Measurements from ENCODE around the gene FBXW9.
"Not testable (repeated sequence)": the region's sequence is repeated elsewhere in the genome, so short reads cannot be mapped to it uniquely, and the experiment has no call there.

FBXW9 gene

DNA sequence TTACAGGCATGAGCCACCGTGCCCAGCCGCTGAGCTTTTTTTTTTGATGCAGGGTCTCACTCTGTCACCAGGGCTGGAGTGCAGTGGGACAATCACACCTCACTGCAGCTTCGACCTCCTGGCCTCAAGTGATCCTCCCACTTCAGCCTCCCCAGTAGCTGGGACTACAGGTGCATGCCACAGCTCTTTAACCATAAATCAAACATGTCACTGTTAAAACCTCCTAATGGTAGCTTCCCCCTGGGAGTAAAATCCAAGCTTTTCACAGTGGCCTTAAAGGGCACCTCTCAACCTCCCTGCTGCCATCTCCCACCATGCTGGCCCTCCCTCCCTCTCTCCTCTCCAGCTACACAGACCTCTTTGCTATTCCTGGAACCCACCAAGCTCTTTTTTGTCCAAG, 10.6 kb downstream of the FBXW9 start:
- H3K36me3 ChIP-seq (ENCODE audit: control insufficient read depth in 5 of 5, insufficient read depth in 5 of 5, low read length in 5 of 5) = peaks cover 0 to 5% (median 0%) of the 10 kb centered on the region in 5 donors
- H3K27ac ChIP-seq (ENCODE audit: low read depth, low read length) = no peak overlapping the region
- no peak overlapping the region for H3K4me3 ChIP-seq (ENCODE audit: low read depth in 1 of 5, low read length in 5 of 5)
- H3K27me3 ChIP-seq (ENCODE audit: control insufficient read depth in 5 of 5, insufficient read depth in 4 of 5, low read length in 5 of 5) = no peaks in the 10 kb centered on the region
- no peak overlapping the region for H3K9ac ChIP-seq (ENCODE audit: low read length in 5 of 5)
- H3K4me1 ChIP-seq (ENCODE audit: control insufficient read depth in 5 of 5, insufficient read depth in 5 of 5, low read length in 5 of 5) = peaks cover 1 to 12% (median 7%) of the 10 kb centered on the region in 5 donors
- H3K9me3 ChIP-seq (ENCODE audit: control insufficient read depth in 5 of 5, low read length in 5 of 5) = no peaks in the 10 kb centered on the region

DNA sequence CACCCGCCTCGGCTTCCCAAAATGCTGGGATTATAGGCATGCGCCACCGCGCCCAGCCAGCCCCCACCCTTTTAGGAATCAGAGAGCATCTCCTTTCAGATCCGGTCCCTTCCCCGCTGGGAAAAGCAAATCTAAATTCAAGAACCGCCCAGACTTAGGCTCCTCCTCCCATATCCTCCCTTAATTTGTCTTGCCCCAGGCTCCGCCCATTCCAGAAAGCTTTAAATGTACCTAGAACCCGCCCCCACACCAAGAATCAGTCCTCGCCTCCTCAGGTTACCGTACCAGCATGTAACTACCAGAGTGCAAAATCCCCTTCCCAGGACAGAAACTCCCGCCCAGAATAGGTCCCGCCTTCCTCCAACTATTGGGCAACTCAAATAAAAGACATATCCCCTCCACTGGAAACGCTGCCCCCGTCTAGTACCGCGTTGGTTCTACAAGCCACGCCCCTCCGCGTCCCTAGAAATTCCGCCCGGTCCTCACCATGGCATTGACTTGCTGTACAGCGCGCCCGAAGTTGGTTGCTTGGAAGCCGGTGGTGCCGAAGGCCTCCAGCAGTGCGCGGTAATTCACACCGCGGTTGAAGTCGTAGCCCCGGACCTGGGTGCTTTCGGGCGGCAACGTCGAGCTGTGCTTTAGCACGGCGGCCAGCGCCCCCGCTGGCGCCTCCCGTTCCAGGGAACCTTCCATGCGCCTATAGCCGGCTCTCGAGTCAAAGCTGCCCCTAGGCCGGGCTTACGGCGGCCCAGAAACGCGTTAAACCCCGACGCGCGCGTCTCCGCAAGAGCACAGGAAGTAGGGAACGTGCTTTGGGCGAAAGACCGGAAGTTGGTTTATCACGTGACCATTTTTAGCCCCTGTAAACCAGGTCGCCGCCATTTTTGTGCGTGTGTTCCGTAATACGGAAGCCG, 15.1 kb downstream of the FBXW9 start, which contains the start of gene DHPS:
TSS of gene DHPS (minus strand) at position 807 of the 914 bp plus-strand sequence. CDS start at position 693, 114 bp downstream.
- peaks cover 0 to 34% (median 31%) of the 10 kb centered on the region in 5 donors for H3K36me3 ChIP-seq (ENCODE audit: control insufficient read depth in 5 of 5, insufficient read depth in 5 of 5, low read length in 5 of 5)
- peak within 1 kb of the TSS; percentile 95 for H3K27ac ChIP-seq (ENCODE audit: low read depth, low read length)

DNA sequence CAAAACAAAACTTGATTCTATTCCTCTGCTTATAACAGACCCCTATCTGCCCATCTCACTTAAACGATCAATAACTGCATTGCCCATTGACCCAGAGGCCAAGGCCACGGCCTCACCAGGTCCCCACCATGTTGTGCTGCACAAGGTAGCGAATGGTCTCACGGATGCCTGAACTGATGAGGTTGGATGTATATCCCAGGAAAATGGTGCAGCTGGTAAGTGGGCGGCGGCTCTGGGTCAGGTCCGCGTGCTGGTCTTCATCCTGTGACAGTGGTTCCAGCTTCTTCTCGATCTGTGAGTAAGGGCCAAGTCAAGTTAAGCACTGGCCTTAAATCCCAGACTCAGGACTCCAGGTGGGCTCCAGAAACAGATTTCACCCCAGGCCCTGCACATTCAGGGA, 16.4 kb downstream of the FBXW9 start:
- peaks cover 4 to 20% (median 11%) of the 10 kb centered on the region in 5 donors for H3K4me1 ChIP-seq (ENCODE audit: control insufficient read depth in 5 of 5, insufficient read depth in 5 of 5, low read length in 5 of 5)
- no peak overlapping the region for H3K9ac ChIP-seq (ENCODE audit: low read length in 5 of 5)
- H3K4me3 ChIP-seq (ENCODE audit: low read depth in 1 of 5, low read length in 5 of 5) = no peak overlapping the region
- H3K27ac ChIP-seq (ENCODE audit: low read depth, low read length) = no peak overlapping the region
- peaks cover 0 to 47% (median 44%) of the 10 kb centered on the region in 5 donors for H3K36me3 ChIP-seq (ENCODE audit: control insufficient read depth in 5 of 5, insufficient read depth in 5 of 5, low read length in 5 of 5)
- H3K27me3 ChIP-seq (ENCODE audit: control insufficient read depth in 5 of 5, insufficient read depth in 4 of 5, low read length in 5 of 5) = no peaks in the 10 kb centered on the region
- H3K9me3 ChIP-seq (ENCODE audit: control insufficient read depth in 5 of 5, low read length in 5 of 5) = no peaks in the 10 kb centered on the region

More for the DNA sequence above, 15.1 kb downstream of the FBXW9 start, which contains the start of gene DHPS:
- no peaks in the 10 kb centered on the region for H3K27me3 ChIP-seq (ENCODE audit: control insufficient read depth in 5 of 5, insufficient read depth in 4 of 5, low read length in 5 of 5)
- H3K9me3 ChIP-seq (ENCODE audit: control insufficient read depth in 5 of 5, low read length in 5 of 5) = no peaks in the 10 kb centered on the region
- H3K4me3 ChIP-seq (ENCODE audit: low read depth in 1 of 5, low read length in 5 of 5) = peak within 1 kb of the TSS; percentile 79 to 97 (median 96)
- peak within 1 kb of the TSS; percentile 73 to 96 (median 95) for H3K9ac ChIP-seq (ENCODE audit: low read length in 5 of 5)
- H3K4me1 ChIP-seq (ENCODE audit: control insufficient read depth in 5 of 5, insufficient read depth in 5 of 5, low read length in 5 of 5) = peaks cover 3 to 20% (median 11%) of the 10 kb centered on the region in 5 donors

DNA sequence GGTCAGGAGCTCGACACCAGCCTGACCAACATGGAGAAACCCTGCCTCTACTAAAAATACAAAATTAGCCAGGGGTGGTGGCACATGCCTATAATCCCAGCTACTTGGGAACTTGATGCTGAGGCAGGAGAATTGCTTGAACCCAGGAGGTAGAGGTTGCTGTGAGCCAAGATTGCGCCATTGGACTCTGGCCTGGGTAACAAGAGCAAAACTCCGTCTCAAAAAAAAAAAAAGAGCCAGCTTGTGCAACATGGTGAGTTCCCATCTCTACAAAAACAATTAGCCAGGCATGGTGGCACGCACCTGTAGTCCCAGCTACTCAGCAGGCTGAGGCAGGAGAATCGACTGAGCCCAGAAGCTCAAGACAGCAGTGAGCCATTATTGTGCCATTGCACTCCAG, 18.4 kb downstream of the FBXW9 start:
- not testable (repeated sequence) for H3K27me3 ChIP-seq (ENCODE audit: control insufficient read depth in 5 of 5, insufficient read depth in 4 of 5, low read length in 5 of 5); H3K4me3 ChIP-seq (ENCODE audit: low read depth in 1 of 5, low read length in 5 of 5); H3K9ac ChIP-seq (ENCODE audit: low read length in 5 of 5); H3K9me3 ChIP-seq (ENCODE audit: control insufficient read depth in 5 of 5, low read length in 5 of 5); H3K27ac ChIP-seq (ENCODE audit: low read depth, low read length)
- H3K36me3 ChIP-seq (ENCODE audit: control insufficient read depth in 5 of 5, insufficient read depth in 5 of 5, low read length in 5 of 5) = peaks cover 0 to 66% (median 58%) of the 10 kb centered on the region in 5 donors
- H3K4me1 ChIP-seq (ENCODE audit: control insufficient read depth in 5 of 5, insufficient read depth in 5 of 5, low read length in 5 of 5) = peaks cover 4 to 20% (median 13%) of the 10 kb centered on the region in 5 donors

DNA sequence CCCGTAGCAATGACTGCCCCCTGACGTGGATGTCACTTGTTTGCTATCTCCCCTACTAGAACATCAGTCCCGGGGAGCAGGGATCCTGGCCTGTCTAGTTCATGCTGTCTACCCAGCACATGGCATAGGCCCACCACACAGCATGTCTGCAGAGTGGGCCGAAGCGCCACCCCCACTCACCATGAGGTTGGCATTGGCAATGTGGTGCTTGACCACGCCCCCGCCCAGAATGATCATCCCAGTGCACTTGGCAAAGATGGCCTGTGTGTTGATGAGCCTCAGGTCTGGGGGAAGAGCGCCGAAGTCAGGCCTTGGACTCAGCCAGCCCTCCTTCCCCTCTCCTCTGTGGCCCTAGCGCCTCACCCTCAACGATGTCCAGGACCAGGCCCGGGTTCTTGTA, 19.5 kb downstream of the FBXW9 start:
- H3K36me3 ChIP-seq (ENCODE audit: control insufficient read depth in 5 of 5, insufficient read depth in 5 of 5, low read length in 5 of 5) = peaks cover 0 to 73% (median 65%) of the 10 kb centered on the region in 5 donors
- peaks cover 5 to 17% (median 13%) of the 10 kb centered on the region in 5 donors for H3K4me1 ChIP-seq (ENCODE audit: control insufficient read depth in 5 of 5, insufficient read depth in 5 of 5, low read length in 5 of 5)
- H3K9ac ChIP-seq (ENCODE audit: low read length in 5 of 5) = no peak overlapping the region
- no peaks in the 10 kb centered on the region for H3K9me3 ChIP-seq (ENCODE audit: control insufficient read depth in 5 of 5, low read length in 5 of 5)
- H3K27ac ChIP-seq (ENCODE audit: low read depth, low read length) = no peak overlapping the region
- no peaks in the 10 kb centered on the region for H3K27me3 ChIP-seq (ENCODE audit: control insufficient read depth in 5 of 5, insufficient read depth in 4 of 5, low read length in 5 of 5)
- no peak overlapping the region for H3K4me3 ChIP-seq (ENCODE audit: low read depth in 1 of 5, low read length in 5 of 5)

DNA sequence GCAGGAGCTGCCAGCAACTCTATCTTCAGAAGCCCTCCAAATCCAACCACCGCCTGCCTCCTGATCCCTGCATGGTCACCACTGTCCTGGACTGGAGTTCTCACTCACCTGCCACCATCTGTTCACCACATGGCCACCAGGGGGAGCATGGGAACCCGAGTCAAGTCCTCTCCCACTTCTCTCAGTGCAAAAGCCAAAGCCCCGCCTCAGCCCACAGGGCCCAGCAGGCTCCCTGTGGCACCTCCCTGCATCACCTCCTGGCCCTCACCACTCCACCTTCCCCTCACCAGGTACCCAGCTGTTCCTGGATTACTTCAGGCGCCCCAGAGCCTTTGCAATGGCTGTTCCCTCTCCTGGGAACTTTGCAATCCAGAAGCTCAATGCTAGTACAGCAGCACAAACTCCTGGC, 20.0 kb downstream of the FBXW9 start:
- Histone ChIP-seq H3K27ac (ENCODE audit: low read depth, low read length) (no peak overlapping the region), H3K9ac (ENCODE audit: low read length in 5 of 5) (no peak overlapping the region), H3K27me3 (ENCODE audit: control insufficient read depth in 5 of 5, insufficient read depth in 4 of 5, low read length in 5 of 5) (no peaks in the 10 kb centered on the region), H3K9me3 (ENCODE audit: control insufficient read depth in 5 of 5, low read length in 5 of 5) (no peaks in the 10 kb centered on the region), H3K4me1 (ENCODE audit: control insufficient read depth in 5 of 5, insufficient read depth in 5 of 5, low read length in 5 of 5) (peaks cover 5 to 14% (median 13%) of the 10 kb centered on the region in 5 donors), H3K4me3 (ENCODE audit: low read depth in 1 of 5, low read length in 5 of 5) (no peak overlapping the region), H3K36me3 (ENCODE audit: control insufficient read depth in 5 of 5, insufficient read depth in 5 of 5, low read length in 5 of 5) (peaks cover 0 to 73% (median 65%) of the 10 kb centered on the region in 5 donors)

DNA sequence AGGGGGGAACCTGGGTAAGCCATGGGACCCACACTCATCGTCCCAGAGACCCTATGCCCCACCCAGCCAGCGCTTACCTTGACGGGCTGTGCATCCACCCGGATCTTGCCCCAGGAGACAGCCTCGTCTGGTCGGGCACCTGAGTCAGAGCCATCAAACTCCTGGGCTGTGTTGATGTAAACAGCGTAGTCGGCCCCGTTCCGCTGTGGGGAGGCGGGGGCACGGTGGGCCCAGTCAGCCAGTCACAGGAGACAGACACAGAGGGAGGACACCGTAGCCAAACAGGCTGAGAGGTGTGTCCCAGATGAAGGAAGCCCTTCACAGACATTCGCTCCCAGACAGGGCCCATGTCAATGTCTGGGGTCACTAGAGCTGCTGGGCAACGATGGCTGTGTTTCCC, 20.5 kb downstream of the FBXW9 start:
- Histone ChIP-seq H3K4me1 (ENCODE audit: control insufficient read depth in 5 of 5, insufficient read depth in 5 of 5, low read length in 5 of 5) (peaks cover 2 to 11% (median 10%) of the 10 kb centered on the region in 5 donors), H3K4me3 (ENCODE audit: low read depth in 1 of 5, low read length in 5 of 5) (no peak overlapping the region), H3K27me3 (ENCODE audit: control insufficient read depth in 5 of 5, insufficient read depth in 4 of 5, low read length in 5 of 5) (no peaks in the 10 kb centered on the region), H3K9ac (ENCODE audit: low read length in 5 of 5) (no peak overlapping the region), H3K9me3 (ENCODE audit: control insufficient read depth in 5 of 5, low read length in 5 of 5) (no peaks in the 10 kb centered on the region), H3K27ac (ENCODE audit: low read depth, low read length) (no peak overlapping the region), H3K36me3 (ENCODE audit: control insufficient read depth in 5 of 5, insufficient read depth in 5 of 5, low read length in 5 of 5) (peaks cover 0 to 73% (median 65%) of the 10 kb centered on the region in 5 donors)

DNA sequence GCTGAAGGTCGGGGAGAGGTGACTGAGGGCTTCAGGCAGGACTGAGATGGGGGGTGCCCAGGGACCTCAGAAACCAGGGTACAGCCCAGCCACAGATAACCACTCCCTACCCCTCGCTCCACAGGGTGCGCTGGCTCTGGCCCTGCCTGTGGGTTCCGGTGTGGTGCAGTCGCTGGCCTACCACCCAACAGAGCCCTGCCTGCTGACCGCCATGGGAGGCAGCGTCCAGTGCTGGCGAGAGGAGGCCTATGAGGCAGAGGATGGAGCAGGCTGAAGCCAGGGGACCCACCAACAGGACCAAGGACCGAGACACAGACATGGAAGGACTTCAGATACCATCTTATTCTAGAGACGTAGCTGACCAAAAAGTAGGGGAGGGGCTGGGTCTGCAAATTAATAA, 21.0 kb downstream of the FBXW9 start:
- H3K4me1 ChIP-seq (ENCODE audit: control insufficient read depth in 5 of 5, insufficient read depth in 5 of 5, low read length in 5 of 5) = peaks cover 5 to 14% (median 12%) of the 10 kb centered on the region in 5 donors
- H3K27ac ChIP-seq (ENCODE audit: low read depth, low read length) = no peak overlapping the region
- H3K9me3 ChIP-seq (ENCODE audit: control insufficient read depth in 5 of 5, low read length in 5 of 5) = no peaks in the 10 kb centered on the region
- H3K27me3 ChIP-seq (ENCODE audit: control insufficient read depth in 5 of 5, insufficient read depth in 4 of 5, low read length in 5 of 5) = no peaks in the 10 kb centered on the region
- H3K36me3 ChIP-seq (ENCODE audit: control insufficient read depth in 5 of 5, insufficient read depth in 5 of 5, low read length in 5 of 5) = peaks cover 0 to 73% (median 65%) of the 10 kb centered on the region in 5 donors
- H3K9ac ChIP-seq (ENCODE audit: low read length in 5 of 5) = no peak overlapping the region
- no peak overlapping the region for H3K4me3 ChIP-seq (ENCODE audit: low read depth in 1 of 5, low read length in 5 of 5)

DNA sequence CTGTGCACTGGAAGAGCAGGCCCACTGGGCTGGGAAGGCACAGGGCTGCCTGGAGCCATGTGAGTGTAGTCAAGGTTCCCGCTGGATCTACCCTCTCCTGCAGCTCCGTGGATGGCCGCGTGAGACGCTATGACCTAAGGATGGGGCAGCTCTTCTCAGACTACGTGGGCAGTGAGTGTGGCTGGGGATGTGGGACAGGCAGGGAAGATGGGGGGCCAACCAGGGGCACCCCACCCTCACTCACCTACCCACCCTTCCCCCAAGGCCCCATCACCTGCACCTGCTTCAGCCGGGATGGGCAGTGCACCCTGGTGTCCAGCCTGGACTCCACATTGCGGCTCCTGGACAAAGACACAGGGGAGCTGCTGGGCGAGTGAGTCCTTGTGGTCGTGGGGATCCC, 23.7 kb downstream of the FBXW9 start:
- Histone ChIP-seq H3K36me3 (ENCODE audit: control insufficient read depth in 5 of 5, insufficient read depth in 5 of 5, low read length in 5 of 5) (peaks cover 0 to 56% (median 47%) of the 10 kb centered on the region in 5 donors), H3K9me3 (ENCODE audit: control insufficient read depth in 5 of 5, low read length in 5 of 5) (no peaks in the 10 kb centered on the region)

More for the DNA sequence above, 23.7 kb downstream of the FBXW9 start:
- H3K27ac ChIP-seq (ENCODE audit: low read depth, low read length) = no peak overlapping the region
- peaks cover 16 to 35% (median 30%) of the 10 kb centered on the region in 5 donors for H3K4me1 ChIP-seq (ENCODE audit: control insufficient read depth in 5 of 5, insufficient read depth in 5 of 5, low read length in 5 of 5)
- H3K4me3 ChIP-seq (ENCODE audit: low read depth in 1 of 5, low read length in 5 of 5) = no peak overlapping the region
- H3K9ac ChIP-seq (ENCODE audit: low read length in 5 of 5) = no peak overlapping the region
- H3K27me3 ChIP-seq (ENCODE audit: control insufficient read depth in 5 of 5, insufficient read depth in 4 of 5, low read length in 5 of 5) = no peaks in the 10 kb centered on the region
